RKO (cell line): ENCODE results near the gene SCNN1A.

Source experiments
- DNase-seq: peaks from one replicate; pipeline ENCODE4 v3.0.0-alpha.2; 2016; ENCODE audit warnings: low spot score

Gene SCNN1A

GRCh38 chr12:6384499-6385436 lies 9.4 kb upstream of the SCNN1A start:
- peak; percentile 44 for DNase-seq

- peak; percentile 83 for DNase-seq
Observed at GRCh38 chr12:6383572-6384498, 8.5 kb upstream of the SCNN1A start, which contains the start of gene LTBR. Gene LTBR, plus strand, starts transcription at chr12:6384162. Its CDS starts 197 bp downstream, at chr12:6384359.

GRCh38 chr12:6382982-6383381 lies 7.6 kb upstream of the SCNN1A start:
- no peak for DNase-seq

GRCh38 chr12:6382371-6382770 lies 7.0 kb upstream of the SCNN1A start:
- no peak for DNase-seq

- DNase-seq, result no peak
Observed at GRCh38 chr12:6380141-6381121, 5.1 kb upstream of the SCNN1A start.

GRCh38 chr12:6378709-6379472 lies 3.5 kb upstream of the SCNN1A start:
- no peak for DNase-seq

GRCh38 chr12:6377667-6377994 lies 2.3 kb upstream of the SCNN1A start:
- no peak for DNase-seq

GRCh38 chr12:6376870-6377666 lies 1.7 kb upstream of the SCNN1A start:
- no peak for DNase-seq

- DNase-seq, result no peak
Observed at GRCh38 chr12:6376079-6376869, 911 bp upstream of the SCNN1A start.

- DNase-seq, result no peak
Observed at GRCh38 chr12:6374786-6375160, 590 bp downstream of the SCNN1A start.

- no peak for DNase-seq
Observed at GRCh38 chr12:6374028-6374785, 1.2 kb downstream of the SCNN1A start.

GRCh38 chr12:6373022-6373787 lies 2.2 kb downstream of the SCNN1A start:
- DNase-seq, result no peak

- peak; percentile 51 for DNase-seq
Observed at GRCh38 chr12:6372403-6373003, 2.9 kb downstream of the SCNN1A start.

GRCh38 chr12:6370994-6371754 lies 4.2 kb downstream of the SCNN1A start:
- peak; percentile 74 for DNase-seq

- DNase-seq, result no peak
Observed at GRCh38 chr12:6370576-6370935, 4.8 kb downstream of the SCNN1A start.

GRCh38 chr12:6369916-6370575 lies 5.3 kb downstream of the SCNN1A start:
- DNase-seq, result no peak
